G401 (cell line): ENCODE measurements around the gene CLEC2D. TPM values are rescaled to one million over a fixed set of nuclear protein-coding genes. Genes with fewer than 3 reads are reported as not detected.
"Not testable (repeated sequence)": the region's sequence is repeated elsewhere in the genome, so short reads cannot be mapped to it uniquely, and the experiment has no call there.

Source experiments
- DNase-seq: peaks from one replicate; pipeline ENCODE4 v3.0.0-alpha.2; 2015; ENCODE audit warnings: low spot score
- in situ Hi-C: cut with HindIII; loops from 2 replicates; pipeline ENCODE4 v1.10.0; 2016; ENCODE audit warnings: low sequenced_read_pairs, mixed read lengths
- total RNA-seq: library from RNA; depleted of rRNA; stranded (reverse); fragments of >200 nt; shearing (Covaris generic); gene quantifications from 2 replicates; pipeline ENCODE4 v1.2.3, GENCODE V29; 2014

Gene CLEC2D
- total RNA-seq, 1 experiment from 2014 or later = 0.20 TPM

DNA sequence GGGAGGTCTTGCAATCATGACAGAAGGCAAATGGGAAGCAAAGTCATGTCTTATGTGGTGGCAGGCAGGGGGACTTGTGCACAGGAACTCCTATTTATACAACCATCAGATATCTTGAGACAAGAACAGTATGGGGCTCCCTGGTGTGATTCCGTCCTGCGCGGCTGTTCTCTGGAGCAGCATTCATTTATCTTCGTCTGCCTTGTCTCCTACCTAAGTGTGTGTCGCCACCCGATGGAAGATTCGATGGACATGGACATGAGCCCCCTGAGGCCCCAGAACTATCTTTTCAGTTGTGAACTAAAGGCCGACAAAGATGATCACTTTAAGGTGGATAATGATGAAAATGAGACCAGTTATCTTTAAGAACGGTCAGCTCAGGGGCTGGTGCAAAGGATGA lies 25.6 kb downstream of the CLEC2D start:
- DNase-seq, in situ Hi-C loops: not testable (repeated sequence)

DNA sequence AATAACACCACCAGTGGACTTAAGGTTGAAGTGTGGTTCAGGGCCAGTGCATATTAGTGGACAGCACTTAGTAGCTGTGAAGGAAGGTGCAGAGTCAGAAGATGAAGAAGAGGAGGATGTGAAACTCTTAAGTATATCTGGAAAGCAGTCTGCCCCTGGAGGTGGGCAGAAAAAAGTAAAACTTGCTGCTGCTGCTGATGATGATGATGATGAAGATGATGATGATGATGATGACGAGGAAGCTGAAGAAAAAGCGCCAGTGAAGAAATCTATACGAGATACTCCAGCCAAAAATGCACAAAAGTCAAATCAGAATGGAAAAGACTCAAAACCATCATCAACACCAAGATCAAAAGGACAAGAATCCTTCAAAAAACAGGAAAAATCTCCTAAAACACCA lies 26.1 kb downstream of the CLEC2D start:
- DNase-seq, in situ Hi-C loops: not testable (repeated sequence)

DNA sequence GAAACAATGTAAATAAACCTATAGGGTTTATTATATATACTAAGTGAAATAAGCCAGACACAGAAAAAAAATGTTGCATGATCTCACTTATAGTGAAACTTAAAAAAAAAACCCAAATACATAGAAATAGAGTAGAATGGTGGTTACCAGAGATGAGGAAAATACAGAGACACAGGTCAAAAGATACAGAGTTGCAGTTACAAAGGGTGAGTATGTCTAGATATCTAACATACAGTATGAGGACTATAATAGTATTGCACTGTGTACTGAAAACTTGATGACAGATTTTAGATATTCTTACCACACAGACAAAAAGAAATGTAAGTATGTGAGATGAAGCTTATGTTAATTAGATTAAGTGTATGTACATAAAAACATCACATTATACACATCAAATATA lies 28.1 kb downstream of the CLEC2D start:
- in situ Hi-C loops = no loop called here
- no peak for DNase-seq

DNA sequence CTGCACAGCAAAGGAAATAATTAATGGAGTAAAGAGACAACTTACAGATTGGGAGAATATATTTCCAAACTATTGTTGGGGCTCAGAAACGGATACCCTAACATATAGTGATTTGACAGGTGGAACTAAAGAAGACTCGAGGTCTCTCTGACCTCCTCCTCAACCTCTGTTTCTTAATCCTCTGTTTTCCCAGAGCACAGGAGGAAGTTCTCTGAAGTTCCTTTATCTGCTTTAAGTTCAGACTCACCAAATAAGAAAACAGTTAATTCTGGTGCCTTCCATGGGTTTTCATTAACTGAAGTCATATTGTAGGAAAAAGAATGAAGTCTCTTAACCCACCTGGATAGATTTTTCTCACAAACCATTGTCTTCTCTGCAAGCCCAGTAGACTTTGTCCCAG lies 29.2 kb downstream of the CLEC2D start:
- in situ Hi-C loops = no loop called here
- DNase-seq = no peak

DNA sequence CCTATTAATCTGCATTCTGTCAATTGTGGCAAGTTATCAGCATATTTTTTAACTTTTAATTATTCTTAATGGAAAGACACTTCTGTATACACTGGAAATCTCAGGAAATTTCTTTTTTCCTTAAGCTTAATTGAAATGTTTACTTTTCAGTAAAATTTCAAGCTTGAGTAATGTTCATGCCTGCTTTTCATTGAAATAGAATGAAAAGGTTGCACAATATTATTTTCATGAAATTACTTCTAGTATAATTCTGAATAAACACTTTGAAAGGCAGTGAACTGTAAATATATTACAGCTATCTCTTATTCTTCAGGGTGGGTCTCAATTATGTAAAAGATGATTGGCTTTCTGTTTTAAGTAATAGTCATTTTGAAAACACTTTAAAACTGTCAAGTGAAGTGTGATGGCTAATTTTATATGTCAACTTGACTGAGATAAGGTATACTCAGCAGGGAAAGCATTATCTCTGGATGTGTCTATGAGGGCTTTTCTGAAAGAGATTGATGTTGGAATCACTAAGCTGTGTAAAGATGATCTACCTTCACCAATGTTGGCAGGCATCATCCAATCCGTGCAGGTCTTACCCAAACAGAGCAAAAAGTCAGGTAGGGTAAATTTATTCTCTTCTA lies 29.9 kb downstream of the CLEC2D start:
- in situ Hi-C loops = no loop called here
- no peak for DNase-seq

DNA sequence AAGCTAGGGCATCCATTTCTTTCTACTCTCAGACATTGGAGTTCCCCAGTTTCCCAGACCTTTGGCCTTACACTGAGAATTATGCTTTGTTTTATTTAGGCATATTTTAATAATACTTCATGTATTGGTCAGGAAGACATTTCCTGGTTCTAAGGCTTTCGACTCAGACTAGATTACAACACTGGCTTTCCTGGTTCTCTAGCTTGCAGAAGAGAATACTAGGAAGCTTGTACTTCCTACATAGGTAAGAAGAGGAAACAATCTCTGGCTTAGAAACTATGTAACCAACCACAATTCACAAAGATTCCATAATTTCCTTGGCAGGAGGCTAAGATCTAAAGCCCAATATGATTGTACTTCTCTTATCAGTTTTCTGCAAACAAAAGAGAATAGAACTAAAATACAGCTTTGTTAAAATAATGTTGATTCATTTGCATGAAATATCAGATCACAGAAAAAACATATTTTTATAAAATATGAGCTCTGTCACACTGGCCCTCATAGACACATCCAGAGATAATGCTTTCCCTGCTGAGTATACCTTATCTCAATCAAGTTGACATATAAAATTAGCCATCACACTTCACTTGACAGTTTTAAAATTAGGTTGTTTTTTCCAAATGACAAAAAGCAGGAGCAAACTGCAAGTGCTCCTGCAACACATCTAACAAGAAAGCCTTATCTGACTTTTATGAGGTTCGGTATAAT lies 30.5 kb downstream of the CLEC2D start:
- in situ Hi-C loops = loop anchor here (10.0 kb wide), 1 partner anchor 65 kb away; no protein-coding TSS in a partner anchor
- no peak for DNase-seq

DNA sequence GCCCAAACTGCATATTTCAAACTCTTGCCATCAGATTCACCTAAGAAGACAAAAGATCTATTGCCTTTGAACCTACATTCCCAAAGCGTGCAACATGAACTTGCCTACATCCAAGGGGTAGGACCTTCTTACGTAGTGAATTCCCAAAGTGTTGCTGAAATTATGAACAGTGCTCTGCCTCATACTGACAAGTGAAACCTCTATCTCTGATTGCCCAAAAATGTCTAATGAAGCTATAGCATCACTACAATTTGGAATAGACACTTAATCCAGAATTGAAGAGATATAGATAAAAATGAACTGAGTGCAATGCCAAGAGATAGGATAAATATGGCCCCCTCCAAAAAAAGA lies 31.1 kb downstream of the CLEC2D start:
- DNase-seq = no peak
- in situ Hi-C loops = loop anchor here (10.0 kb wide), 1 partner anchor 66 kb away; no protein-coding TSS in a partner anchor

DNA sequence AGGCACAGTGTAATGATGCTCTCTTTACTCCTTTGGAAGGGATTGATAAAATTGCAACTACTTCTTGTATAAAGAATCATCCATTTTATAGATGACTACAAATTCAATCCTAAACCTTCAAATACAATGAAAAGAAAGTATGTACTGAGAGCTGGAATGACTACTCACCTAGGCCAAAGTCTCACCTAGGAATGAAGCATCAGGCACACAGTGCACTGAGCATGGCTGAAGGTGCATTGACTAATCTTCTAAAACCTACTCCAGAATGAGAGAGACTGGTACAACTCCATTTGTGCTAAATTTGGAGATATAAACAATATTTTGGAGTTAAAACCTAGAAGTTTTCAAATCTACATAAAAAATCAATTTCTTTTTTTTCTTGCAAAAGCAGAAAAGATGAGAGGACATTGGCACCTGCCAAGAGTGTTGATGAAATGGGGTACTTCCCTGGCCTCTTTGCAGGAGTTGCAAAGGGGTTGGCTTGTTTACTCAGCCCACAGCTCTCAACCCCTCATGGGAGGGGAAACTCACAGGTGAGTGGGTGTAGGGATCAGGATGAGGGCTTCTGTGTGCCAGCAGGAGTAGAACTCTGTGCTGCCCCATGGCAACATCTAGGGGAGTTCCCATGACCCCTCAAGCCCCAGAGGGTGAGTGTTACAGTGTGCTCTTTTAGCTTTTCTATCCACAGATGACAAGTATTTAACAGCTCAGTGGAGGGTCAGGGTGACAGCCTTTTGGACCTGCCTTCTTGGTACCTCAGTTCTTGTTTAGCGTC lies 32.1 kb downstream of the CLEC2D start:
- in situ Hi-C loops = loop anchor here (10.0 kb wide), 1 partner anchor 67 kb away; no protein-coding TSS in a partner anchor
- no peak for DNase-seq

DNA sequence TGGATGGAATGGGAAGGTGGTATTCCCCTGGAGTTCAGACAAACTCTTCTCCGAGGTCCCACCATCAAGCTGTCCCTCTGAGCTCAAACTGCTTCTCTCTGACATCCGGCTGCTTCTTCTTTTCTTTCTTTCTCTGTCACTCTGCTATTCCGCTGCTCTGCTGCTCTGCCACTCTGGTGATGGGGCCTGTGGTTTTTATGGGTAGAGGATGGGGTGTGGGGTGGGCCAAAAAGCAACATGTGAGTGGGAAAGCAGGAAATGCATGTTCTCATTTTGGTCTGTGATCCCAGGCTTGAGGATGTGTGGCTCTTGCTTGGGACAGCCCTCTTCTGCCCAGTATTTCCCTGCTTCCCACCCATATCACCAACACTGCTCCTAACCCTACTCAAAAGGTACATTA lies 32.7 kb downstream of the CLEC2D start:
- no peak for DNase-seq
- in situ Hi-C loops = loop anchor here (10.0 kb wide), 1 partner anchor 67 kb away; no protein-coding TSS in a partner anchor

DNA sequence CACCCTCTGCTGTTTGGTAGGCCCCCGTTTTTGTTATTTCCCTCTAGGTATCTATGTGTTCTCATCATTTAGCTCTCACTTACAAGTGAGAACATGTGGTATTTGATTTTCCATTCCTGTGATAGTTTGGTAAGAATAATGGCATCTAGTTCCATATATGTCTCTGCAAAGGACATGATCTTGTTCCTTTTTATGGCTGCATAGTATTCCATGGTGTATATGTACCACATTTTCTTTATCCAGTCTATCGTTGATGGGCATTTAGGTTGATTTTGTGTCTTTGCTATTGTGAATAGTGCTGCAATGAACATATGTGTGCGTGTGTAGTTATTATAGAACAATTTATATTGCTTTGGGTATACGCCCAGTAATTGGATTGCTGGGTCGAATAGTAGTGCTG lies 35.0 kb downstream of the CLEC2D start:
- in situ Hi-C loops = loop anchor here (10.0 kb wide), 1 partner anchor 70 kb away; no protein-coding TSS in a partner anchor
- DNase-seq = not testable (repeated sequence)

DNA sequence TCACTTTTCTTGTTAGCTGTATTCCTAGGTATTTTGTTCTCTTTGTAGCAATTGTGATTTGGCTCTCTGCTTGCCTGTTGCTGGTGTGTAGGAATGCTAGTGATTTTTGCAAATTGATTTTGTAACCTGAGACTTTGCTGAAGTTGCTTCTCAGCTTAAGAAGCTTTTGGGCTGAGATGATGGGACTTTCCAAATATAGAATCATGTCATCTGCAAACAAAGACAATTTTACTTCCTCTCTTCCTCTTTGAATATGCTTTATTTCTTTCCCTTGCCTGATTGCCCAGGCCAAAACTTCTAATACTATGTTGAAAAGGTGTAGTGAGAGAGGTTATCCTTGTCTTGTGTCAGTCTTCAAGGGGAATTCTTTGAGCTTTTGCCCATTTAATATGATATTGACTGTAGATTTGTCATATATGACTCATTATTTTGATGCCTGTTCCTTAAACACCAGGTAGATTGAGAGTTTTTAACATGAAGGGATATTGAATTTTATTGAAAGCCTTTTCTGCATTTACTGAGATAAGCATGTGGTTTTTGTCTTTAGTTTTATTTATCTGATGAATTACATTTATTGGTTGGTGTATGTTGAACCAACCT lies 36.7 kb downstream of the CLEC2D start:
- DNase-seq = no peak
- in situ Hi-C loops = loop anchor here (10.0 kb wide), 1 partner anchor 71 kb away; no protein-coding TSS in a partner anchor

DNA sequence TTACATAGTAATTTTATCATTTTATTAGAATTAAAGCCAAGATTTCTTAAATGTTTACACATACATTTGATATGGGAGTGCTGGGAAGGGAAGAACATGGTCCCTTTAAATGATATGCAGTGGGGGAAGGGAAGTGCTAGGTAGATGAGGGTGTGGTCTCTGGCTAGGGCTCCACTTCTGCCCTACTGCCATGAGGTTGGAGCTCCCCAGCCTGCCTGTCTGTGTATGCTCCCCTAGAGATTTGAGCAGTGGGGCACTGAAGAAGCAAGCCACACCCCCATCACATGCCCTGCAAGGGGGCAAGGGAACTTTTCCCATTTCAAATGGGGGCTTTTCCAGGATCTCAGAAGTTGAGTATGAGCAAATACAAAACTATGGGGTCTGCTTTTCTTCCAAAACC lies 37.8 kb downstream of the CLEC2D start:
- in situ Hi-C loops = loop anchor here (10.0 kb wide), 1 partner anchor 73 kb away; no protein-coding TSS in a partner anchor

DNA sequence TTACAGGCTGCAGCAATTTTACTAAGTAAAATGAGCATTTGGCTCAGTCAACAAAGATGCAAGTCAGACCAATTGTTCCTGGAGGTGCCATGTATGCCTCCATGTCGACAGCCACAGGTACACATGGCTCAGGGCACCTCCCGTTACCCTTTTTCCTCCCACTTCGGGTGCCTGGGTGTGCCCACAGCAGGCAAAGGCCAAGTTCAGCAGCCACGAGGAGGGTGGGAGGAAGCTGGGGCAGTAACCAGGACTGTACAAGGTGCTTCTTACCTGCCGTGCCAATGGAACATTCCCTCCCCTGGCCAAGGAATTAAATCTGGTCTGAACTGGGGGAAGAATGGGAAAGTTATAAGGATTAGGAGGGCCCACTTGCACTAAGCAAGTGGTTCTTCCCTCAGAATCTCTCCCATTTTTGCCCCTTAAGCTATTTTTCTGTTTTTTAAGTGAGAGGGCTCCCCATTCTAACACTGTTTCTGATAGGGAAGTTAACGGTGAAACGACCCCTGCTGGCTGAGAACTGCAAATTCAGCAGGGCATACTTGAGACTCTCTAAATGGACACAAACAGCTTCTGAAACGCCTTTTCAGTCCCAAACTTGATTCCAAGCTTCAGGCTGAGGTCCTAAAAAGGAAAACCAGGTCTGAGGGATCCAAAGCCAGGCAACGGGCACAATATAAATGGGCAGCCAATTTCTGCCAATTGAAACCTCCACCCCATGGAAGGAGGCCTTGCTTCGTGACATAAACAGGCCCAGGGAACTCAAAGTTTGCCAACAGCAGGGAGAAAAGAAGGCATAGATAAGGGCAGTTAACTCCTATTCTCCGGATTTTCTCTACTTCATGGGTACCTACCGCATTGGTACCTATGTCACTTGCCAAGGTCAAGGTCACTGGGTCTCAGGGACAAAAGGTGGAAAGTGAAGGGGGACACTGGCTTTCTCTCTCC lies 38.6 kb downstream of the CLEC2D start:
- in situ Hi-C loops = loop anchor here (10.0 kb wide), 1 partner anchor 73 kb away; no protein-coding TSS in a partner anchor

More for the DNA sequence above, 37.8 kb downstream of the CLEC2D start:
- no peak for DNase-seq

DNA sequence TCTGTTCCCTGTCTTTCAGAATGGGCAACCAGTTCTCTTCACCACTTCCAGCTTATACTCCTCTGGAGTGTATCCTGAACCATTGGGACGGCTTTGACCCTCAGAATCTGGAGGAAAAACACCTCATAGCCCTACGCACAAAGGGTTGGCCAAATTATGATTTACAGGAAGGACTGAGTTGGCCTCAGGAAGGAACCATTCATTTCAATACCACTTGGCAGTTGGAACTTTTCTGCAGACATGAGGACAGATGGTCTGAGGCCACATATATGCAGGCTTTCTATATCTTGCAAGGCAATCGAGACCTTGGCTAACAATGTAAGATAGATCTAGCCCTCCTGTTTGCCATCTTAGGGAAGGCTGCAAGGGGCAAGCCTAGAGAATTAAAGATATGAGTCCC lies 39.3 kb downstream of the CLEC2D start:
- in situ Hi-C loops = loop anchor here (10.0 kb wide), 1 partner anchor 74 kb away; no protein-coding TSS in a partner anchor
- DNase-seq = no peak

More for the DNA sequence above, 38.6 kb downstream of the CLEC2D start:
- DNase-seq = peak; percentile 20

DNA sequence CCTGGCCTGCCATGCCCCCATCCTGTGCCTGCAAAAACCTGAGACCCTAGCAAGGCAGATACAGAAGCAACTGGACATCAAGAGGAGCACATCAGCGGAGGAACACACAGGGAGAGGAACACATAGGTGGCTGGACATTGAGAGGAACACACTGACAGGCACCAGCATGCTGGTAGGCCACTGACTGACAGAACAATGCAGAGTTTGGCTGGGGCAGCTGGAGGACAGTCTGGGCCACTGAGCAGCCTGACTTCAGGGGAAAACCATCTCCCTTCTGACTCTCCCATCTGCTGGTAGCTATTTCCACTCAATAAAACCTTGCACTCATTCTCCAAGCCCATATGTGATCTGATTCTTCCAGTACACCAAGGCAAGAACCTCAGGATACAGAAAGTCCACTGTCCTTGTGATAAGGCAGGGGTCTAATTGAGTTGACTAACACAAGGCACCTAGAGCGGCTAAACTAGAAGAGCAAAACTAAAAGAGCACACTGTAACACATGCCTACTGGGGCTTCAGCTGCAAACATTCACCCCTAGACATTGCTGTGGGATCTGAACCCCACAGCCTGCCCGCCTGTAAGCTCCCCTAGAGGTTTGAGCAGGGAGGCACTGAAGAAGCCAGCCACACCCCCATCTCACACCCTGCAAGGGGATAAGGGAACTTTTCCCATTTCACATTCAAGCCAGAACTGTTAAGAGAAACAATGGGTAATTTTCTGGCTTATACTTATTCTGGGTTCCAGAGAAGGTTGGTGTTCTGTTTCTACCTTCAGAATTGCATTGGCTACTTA lies 41.3 kb downstream of the CLEC2D start:
- in situ Hi-C loops = no loop called here

DNA sequence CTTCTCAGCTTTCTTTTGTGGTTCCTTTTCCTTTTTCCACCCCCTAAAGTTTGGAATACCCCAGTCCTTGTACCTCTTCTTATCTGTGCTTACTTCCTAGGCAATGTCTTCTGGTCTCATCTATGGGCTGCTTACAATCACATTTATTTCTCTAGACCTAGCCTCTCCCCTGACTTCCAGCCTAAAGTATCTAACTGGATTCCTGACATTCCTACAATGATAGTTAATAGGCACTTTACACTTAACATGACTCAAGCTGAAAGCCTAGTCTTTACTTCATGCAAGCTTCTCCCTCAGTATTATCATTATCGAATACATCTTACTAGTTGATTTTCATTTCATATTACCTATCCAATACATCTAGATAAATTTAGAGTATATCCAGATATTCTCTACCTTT lies 42.2 kb downstream of the CLEC2D start:
- in situ Hi-C loops = no loop called here
- no peak for DNase-seq

More for the DNA sequence above, 41.3 kb downstream of the CLEC2D start:
- DNase-seq = no peak

DNA sequence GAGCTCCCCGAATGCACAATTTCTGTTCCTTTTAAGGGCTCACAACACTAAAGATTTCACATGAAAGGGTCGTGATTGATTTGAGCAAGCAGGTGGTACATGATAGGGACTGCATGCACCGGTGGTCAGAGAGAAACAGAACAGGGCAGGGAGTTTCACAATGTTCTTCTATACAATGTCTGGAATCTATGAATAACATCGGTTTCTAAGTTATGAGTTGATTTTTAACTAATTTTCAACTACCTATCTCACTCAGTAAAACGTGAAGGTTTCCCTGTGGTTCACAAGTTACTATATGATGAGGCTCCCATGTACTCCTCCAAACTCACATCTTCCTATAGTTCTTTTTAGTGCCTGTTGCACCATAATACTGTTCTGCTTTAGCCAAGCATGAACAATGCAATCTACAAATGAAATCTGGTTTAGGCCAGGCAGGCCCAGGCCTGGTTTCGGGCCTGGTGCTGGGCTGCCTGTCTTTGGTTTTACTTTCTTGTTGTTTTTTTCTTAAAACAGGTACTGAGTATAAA lies 43.6 kb downstream of the CLEC2D start:
- DNase-seq, in situ Hi-C loops: not testable (repeated sequence)
